ENCODE measurements around the gene NME3.

The NME3 gene

DNA sequence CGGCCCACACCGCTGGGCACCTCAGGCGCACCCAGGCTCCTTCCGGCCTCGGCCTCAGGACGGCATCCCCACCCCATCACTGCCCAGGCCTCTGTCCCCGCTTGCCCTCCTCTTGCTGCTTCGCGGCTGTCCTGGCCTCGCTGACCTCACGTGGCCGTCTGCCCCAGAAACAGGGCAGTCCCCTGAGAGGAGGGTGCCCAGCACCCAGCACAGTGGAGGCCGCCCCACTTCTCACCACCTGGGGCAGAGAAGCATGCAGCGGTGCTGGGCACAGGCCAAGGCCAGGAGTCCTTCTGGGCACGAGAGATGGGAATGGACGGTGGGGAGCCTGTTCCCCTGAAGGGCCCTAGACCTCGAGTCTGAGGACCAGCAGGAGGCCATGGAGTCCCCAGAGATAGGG is 46.4 kb upstream of the NME3 start:
- CTCF ChIA-PET = no interaction called here
- POLR2A ChIA-PET (ENCODE audit: low non-redundant PET) = no interaction called here
- H3K27ac ChIP-seq = no peak overlapping the region
- TF ChIP-seq, protein P1, sequence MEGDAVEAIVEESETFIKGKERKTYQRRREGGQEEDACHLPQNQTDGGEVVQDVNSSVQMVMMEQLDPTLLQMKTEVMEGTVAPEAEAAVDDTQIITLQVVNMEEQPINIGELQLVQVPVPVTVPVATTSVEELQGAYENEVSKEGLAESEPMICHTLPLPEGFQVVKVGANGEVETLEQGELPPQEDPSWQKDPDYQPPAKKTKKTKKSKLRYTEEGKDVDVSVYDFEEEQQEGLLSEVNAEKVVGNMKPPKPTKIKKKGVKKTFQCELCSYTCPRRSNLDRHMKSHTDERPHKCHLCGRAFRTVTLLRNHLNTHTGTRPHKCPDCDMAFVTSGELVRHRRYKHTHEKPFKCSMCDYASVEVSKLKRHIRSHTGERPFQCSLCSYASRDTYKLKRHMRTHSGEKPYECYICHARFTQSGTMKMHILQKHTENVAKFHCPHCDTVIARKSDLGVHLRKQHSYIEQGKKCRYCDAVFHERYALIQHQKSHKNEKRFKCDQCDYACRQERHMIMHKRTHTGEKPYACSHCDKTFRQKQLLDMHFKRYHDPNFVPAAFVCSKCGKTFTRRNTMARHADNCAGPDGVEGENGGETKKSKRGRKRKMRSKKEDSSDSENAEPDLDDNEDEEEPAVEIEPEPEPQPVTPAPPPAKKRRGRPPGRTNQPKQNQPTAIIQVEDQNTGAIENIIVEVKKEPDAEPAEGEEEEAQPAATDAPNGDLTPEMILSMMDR (conservative IDR thresholded peaks at IDR 0.05; ENCODE audit: low read depth) = no peak
- DNase-seq (ENCODE audit: low spot score) = no peak

DNA sequence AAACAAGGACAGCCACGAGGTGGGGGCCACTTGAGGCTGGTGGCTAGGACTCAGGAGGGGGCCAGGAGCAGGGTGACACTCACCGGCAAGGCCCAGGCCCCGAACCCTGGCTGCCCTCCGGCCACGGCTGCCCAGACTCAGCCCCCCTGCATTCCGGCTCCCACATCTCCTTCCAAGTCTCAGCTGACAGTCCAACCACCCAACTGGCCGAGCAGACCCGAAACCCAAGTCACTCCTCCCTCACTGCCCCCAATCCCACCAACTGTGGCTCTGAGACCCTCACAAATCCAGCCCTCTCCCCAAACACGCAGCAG is 45.9 kb upstream of the NME3 start:
- POLR2A ChIA-PET (ENCODE audit: low non-redundant PET) = no interaction called here

DNA sequence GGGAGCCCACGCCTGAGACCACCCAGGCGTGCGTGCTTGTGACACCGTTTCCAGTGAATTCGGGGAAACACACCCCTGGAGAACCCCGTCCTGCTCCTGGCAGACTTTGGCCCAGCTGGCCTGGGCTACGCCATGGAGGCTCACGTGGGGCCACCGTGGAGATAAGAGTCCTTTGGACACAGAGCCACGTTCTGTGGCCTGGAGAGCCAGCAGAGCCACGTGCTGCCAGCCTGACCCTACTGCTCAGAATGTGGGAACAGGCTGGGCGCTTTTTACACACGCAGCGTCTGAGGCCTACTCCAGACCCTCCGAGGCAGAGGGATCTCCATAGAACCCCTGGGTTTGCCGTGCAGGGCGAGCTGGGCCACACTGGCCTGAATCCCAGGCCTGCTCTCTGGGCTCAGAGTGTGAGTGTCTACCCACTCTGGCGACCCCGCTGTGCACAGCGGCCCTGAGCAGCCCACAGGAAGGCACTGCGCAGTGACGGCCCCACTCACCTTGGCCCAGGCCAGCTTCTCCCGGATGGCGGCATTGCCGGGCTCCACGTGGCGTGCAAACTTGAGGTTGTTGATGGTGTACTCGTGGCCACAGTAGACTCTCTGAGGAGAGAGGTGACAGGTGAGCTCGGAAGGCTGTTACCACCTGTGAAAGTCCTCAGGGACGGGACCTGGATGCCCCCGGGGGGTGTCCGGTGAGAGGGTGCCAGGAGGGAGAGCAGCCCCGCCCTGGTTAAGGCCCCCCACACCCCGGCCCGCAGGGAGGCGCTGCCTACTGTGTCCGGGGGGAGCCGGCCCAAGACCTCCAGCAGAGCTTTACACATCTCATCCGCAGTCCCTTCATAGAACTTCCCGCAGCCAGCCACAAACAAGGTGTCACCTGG is 45.3 kb upstream of the NME3 start:
- POLR2A ChIA-PET (ENCODE audit: low non-redundant PET) = interaction anchor here (0.5 kb wide), 1 partner anchor 26 kb away, joined by 4 read pairs; no protein-coding TSS in a partner anchor
- DNase-seq (ENCODE audit: low spot score) = no peak
- CTCF ChIA-PET = no interaction called here

More for the DNA sequence above, 45.9 kb upstream of the NME3 start:
- CTCF ChIA-PET = no interaction called here
- DNase-seq (ENCODE audit: low spot score) = no peak
- TF ChIP-seq, protein P1 (conservative IDR thresholded peaks at IDR 0.05; ENCODE audit: low read depth) = no peak
- H3K27ac ChIP-seq = no peak overlapping the region

DNA sequence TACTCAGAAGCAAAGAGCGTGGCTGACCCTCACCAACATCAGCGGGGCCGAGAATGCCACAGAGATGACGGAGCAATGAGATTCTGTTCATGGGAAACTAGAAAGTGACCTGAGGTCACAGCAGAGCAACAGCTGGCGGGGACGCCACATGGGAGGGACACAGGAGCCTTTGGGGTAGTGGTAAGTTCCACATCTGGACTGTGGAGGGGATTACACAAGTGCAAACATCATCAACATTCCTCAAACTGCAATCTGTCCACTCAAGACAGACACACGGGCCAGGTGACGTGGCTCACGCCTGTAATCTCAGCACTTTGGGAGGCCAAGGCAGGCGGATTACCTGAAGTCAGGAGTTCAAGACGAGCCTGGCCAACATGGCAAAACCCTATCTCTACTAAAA is 44.1 kb upstream of the NME3 start:
- ChIA-PET POLR2A (ENCODE audit: low non-redundant PET) (interaction anchor here (0.6 kb wide), 1 partner anchor 39 kb away, joined by 5 read pairs; no protein-coding TSS in a partner anchor), CTCF (interaction anchor here (0.7 kb wide), 1 partner anchor 270 kb away, joined by 4 read pairs; no protein-coding TSS in a partner anchor)
- H3K27ac ChIP-seq = peak overlapping the region; percentile 24; the same call in 1 of the 2 replicates
- no peak for DNase-seq (ENCODE audit: low spot score)
- TF ChIP-seq, protein P1 (conservative IDR thresholded peaks at IDR 0.05; ENCODE audit: low read depth) = no peak

More for the DNA sequence above, 45.3 kb upstream of the NME3 start:
- H3K27ac ChIP-seq = no peak overlapping the region
- TF ChIP-seq, protein P1 (conservative IDR thresholded peaks at IDR 0.05; ENCODE audit: low read depth) = no peak

DNA sequence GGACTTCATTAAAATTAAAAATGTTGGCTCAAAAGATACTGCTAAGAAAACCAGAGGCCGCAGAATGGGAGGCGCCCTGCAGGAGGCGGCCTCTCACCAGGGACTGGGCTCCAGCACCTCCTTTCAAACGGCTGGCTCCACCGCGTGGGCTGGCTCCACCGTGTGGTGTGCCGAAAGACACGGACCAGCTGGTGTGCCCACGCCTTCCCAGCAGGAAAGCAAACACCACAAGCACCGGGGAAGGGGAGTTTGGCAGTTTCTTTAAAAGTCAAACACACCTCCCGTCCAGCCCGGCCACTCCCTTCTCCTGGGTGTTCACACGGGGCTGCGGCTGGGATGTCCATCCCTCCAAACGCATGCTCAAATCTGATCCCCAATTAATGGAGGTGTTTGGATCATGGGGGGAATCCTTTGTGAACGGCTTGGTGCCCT is 41.4 kb upstream of the NME3 start:
- DNase-seq (ENCODE audit: low spot score) = peak; percentile 29
- CTCF ChIA-PET = interaction anchor here (0.6 kb wide), 3 partner anchors 61 to 449 kb away, joined by 3 to 4 read pairs (median 4); no protein-coding TSS in a partner anchor
- peak overlapping the region; percentile 50 for H3K27ac ChIP-seq
- POLR2A ChIA-PET (ENCODE audit: low non-redundant PET) = no interaction called here
- TF ChIP-seq, protein P1 (conservative IDR thresholded peaks at IDR 0.05; ENCODE audit: low read depth) = peak; percentile 70

DNA sequence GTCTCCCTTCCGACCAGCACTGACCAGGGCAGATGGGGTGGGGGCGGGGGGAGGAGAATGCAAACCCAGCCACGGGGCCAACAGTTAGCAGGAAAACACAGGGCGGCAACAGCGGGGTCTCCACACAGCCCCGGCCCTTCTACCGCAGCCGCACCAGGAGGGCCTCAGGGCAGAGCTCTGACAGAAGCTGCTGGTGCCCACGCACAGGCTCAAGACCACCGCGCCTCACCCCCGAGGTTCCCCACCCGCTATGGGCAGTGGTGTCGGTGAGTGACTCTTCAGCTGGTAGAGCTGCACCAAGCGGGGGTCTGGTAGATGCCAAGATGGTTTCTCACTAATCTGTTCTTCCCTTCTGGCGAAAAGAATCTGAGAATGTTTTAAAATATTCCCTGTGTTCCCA is 39.2 kb upstream of the NME3 start:
- ChIA-PET POLR2A (ENCODE audit: low non-redundant PET) (no interaction called here), CTCF (interaction anchor here (0.7 kb wide), 1 partner anchor 113 kb away, joined by 3 read pairs; no protein-coding TSS in a partner anchor)
- no peak for DNase-seq (ENCODE audit: low spot score)
- TF ChIP-seq, protein P1 (conservative IDR thresholded peaks at IDR 0.05; ENCODE audit: low read depth) = no peak
- H3K27ac ChIP-seq = no peak overlapping the region
